ENCODE results near the gene BID. TPM values are rescaled to one million over a fixed set of nuclear protein-coding genes. Genes with fewer than 3 reads are reported as not detected.
A peak's percentile ranks its signal among the peaks of the same experiment; 100 is the strongest.

BID gene
- total RNA-seq, 1 donor from 2014 or later = 35.1 TPM

- Histone ChIP-seq H3K4me3 (ENCODE audit: insufficient read depth, low read depth, low read length) (no peak overlapping the region), H4K20me1 (ENCODE audit: insufficient read depth, low read length) (no peaks in the 10 kb centered on the region), H3K79me2 (ENCODE audit: insufficient read depth, low read length) (no peaks in the 10 kb centered on the region), H3K27me3 (ENCODE audit: insufficient read depth, low read length) (no peaks in the 10 kb centered on the region), H3K4me2 (ENCODE audit: low read length) (no peak overlapping the region), H2AFZ (ENCODE audit: low read depth, low read length) (no peak overlapping the region), H3K9me3 (ENCODE audit: insufficient read depth, low read depth, low read length) (no peaks in the 10 kb centered on the region), H3K36me3 (ENCODE audit: insufficient read depth, low read length) (no peaks in the 10 kb centered on the region), H3K27ac (ENCODE audit: low read depth, low read length) (no peak overlapping the region), H3K9ac (ENCODE audit: low read length) (no peak overlapping the region), H3K4me1 (ENCODE audit: insufficient read depth, low read length) (no peaks in the 10 kb centered on the region)
- Mint-ChIP-seq H3K27ac (ENCODE audit: unreplicated experiment) (peak overlapping the region; percentile 26), H3K9me3 (ENCODE audit: unreplicated experiment) (no peaks in the 10 kb centered on the region), H3K27me3 (ENCODE audit: low read depth, unreplicated experiment) (no peaks in the 10 kb centered on the region), H3K4me1 (ENCODE audit: low read depth, unreplicated experiment) (no peaks in the 10 kb centered on the region), H3K4me3 (ENCODE audit: unreplicated experiment) (no peak overlapping the region), H3K36me3 (ENCODE audit: low read depth, unreplicated experiment) (peaks cover 16% of the 10 kb centered on the region)
- DNase-seq (ENCODE audit: low read depth) (no peak), FAIRE-seq (no peak)
- TF ChIP-seq, protein P1, sequence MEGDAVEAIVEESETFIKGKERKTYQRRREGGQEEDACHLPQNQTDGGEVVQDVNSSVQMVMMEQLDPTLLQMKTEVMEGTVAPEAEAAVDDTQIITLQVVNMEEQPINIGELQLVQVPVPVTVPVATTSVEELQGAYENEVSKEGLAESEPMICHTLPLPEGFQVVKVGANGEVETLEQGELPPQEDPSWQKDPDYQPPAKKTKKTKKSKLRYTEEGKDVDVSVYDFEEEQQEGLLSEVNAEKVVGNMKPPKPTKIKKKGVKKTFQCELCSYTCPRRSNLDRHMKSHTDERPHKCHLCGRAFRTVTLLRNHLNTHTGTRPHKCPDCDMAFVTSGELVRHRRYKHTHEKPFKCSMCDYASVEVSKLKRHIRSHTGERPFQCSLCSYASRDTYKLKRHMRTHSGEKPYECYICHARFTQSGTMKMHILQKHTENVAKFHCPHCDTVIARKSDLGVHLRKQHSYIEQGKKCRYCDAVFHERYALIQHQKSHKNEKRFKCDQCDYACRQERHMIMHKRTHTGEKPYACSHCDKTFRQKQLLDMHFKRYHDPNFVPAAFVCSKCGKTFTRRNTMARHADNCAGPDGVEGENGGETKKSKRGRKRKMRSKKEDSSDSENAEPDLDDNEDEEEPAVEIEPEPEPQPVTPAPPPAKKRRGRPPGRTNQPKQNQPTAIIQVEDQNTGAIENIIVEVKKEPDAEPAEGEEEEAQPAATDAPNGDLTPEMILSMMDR (IDR thresholded peaks at IDR 0.05; ENCODE audit: insufficient read depth, low read depth, low read length) = no peak
- no peak for TF ChIP-seq EZH2 (IDR thresholded peaks at IDR 0.05; ENCODE audit: insufficient read depth, low read length)
Observed at GRCh38 chr22:17795661-17796548, 21.6 kb upstream of the BID start.

DNA sequence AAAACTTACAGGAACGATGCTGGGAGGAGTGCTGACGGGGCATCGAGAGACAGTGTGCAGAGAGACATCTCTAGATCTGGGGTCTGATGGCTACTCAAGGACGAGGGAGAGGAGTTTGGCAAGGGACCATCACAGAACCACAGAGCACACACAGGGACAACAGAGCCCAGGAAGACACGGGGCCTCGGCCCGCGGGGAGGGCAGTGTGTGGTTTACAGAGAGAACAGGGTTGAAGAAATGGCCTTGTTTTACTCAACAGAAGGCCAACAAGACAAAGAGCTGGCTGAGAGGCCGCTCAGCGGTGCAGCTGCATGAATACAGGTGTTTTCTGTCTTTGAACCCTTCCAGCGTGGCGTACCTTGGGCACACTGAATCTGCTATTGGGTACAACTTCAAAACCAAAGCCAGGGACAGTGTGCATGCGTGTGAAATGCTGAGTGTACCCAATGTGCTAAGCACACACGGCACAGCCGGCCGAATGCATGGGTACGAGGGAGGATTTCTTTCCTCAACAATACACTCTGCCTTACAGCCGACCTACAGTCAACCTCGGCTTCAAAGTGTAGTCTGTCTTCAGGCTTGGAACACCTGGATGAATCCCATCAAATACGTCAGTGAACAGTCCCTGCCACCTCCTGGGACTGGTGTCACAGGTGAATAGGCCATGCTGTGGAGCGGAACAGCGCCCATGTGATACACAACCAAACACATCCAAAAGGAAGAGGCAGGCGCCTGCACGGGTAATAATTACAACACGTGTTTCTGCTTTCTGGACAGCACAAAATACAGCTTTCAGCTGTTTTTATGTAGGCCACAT is 20.7 kb upstream of the BID start:
- Histone ChIP-seq H3K9me3 (ENCODE audit: insufficient read depth, low read depth, low read length) (no peaks in the 10 kb centered on the region), H3K27ac (ENCODE audit: low read depth, low read length) (no peak overlapping the region), H3K4me2 (ENCODE audit: low read length) (no peak overlapping the region), H3K36me3 (ENCODE audit: insufficient read depth, low read length) (no peaks in the 10 kb centered on the region), H3K79me2 (ENCODE audit: insufficient read depth, low read length) (no peaks in the 10 kb centered on the region), H3K27me3 (ENCODE audit: insufficient read depth, low read length) (no peaks in the 10 kb centered on the region), H2AFZ (ENCODE audit: low read depth, low read length) (no peak overlapping the region), H3K9ac (ENCODE audit: low read length) (no peak overlapping the region), H3K4me3 (ENCODE audit: insufficient read depth, low read depth, low read length) (no peak overlapping the region), H3K4me1 (ENCODE audit: insufficient read depth, low read length) (no peaks in the 10 kb centered on the region), H4K20me1 (ENCODE audit: insufficient read depth, low read length) (no peaks in the 10 kb centered on the region)
- no peaks in the 10 kb centered on the region for H3K27me3 Mint-ChIP-seq (ENCODE audit: low read depth, unreplicated experiment)
- H3K4me1 Mint-ChIP-seq (ENCODE audit: low read depth, unreplicated experiment) = no peaks in the 10 kb centered on the region
- no peak overlapping the region for H3K27ac Mint-ChIP-seq (ENCODE audit: unreplicated experiment)
- H3K36me3 Mint-ChIP-seq (ENCODE audit: low read depth, unreplicated experiment) = peaks cover 16% of the 10 kb centered on the region
- FAIRE-seq = no peak
- no peak overlapping the region for H3K4me3 Mint-ChIP-seq (ENCODE audit: unreplicated experiment)
- TF ChIP-seq, protein P1 (IDR thresholded peaks at IDR 0.05; ENCODE audit: insufficient read depth, low read depth, low read length) = no peak
- TF ChIP-seq EZH2 (IDR thresholded peaks at IDR 0.05; ENCODE audit: insufficient read depth, low read length) = no peak
- no peak for DNase-seq (ENCODE audit: low read depth)
- H3K9me3 Mint-ChIP-seq (ENCODE audit: unreplicated experiment) = no peaks in the 10 kb centered on the region
